GM21447 (cell line): Measurements from ENCODE around the gene AGRN.
"Not testable (repeated sequence)": the region's sequence is repeated elsewhere in the genome, so short reads cannot be mapped to it uniquely, and the experiment has no call there.

ENCODE experiments used
- ATAC-seq: cut with Tn5 transposase; IDR thresholded peaks from one replicate; pipeline ENCODE4 v1.9.1; 2021; ENCODE audit not compliant: unreplicated experiment

The AGRN gene

GRCh38 chr1:1019122-1019999 lies 559 bp upstream of the AGRN start:
- peak; percentile 51 for ATAC-seq

DNA sequence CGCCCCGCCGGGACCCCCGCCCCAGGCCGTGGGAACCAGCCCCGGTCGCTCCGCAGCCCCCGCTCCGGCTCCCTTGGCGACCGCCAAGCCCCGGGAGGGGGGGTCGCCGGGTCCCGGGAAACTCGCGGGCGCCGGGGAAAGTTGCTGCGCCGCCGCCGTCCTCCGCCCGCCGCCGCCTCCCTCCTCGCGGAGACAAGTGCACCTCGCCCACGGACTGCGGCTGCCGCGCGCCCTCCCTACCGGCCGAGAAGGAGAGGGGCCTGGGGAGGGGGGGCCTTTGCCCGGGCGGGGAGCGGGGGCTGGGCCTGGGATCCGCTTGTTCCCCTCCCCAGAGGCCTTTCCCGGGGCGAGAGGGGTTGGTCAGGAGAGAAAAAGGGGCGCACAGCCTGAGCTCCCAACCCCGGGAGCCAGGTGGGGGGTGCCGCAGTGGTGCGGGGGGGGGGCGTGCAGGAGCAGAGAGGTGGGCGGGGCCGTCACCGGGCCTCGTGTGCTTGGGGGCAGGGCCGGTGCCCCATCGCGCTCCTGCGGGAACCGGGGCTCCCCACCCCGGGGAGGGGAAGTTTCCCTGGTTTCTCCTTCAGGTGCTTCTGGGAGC lies 592 bp downstream of the AGRN start:
- peak; percentile 16 for ATAC-seq

DNA sequence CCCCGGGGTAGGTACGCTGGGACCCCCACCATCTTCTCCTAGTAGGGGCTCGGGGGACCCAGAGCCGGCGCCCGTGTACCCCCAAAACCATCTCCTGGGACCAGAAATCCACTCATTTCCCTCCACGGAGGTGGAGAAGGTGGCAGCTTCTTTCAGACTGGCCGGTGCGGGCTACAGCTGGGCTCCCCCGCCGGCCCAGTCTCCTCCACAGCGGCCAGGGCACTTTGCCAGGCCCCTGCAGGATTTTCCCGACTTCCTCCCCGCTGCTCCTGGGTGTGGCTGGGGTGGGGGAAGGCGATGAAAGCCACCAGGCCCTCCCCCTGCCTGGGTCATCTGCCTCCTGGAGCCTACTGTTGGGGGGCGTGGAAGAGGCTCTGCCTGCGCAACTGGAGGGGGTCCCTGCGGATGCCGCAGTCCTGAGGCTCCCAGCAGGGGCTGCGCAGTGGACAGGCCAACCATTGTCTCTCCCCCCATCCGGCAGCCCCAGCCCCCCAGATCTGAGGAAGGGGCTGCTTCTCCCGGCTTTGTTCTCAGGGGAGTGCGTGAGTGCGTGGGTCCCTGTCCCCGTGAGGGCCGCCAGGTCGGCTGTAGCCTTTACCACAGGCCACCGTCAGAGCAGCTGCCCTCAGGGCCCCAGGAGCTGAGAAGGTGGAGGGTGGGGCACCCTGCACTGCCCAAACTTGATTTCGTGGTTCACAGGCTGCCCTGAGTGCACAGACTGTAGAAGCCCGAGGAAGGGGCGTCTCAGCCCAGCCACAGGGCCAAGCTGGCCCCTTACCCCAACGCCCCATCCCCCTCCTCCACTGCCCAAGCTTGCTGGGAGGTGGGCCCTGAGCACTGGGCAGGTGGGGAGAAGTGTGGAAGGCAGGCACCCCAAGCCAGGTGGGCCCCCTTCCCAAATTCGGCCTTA lies 1.3 kb downstream of the AGRN start:
- no peak for ATAC-seq

GRCh38 chr1:1021920-1022259 lies 2.0 kb downstream of the AGRN start:
- ATAC-seq: no peak

GRCh38 chr1:1022302-1023009 lies 2.5 kb downstream of the AGRN start:
- ATAC-seq: no peak

GRCh38 chr1:1023700-1024099 lies 3.8 kb downstream of the AGRN start:
- no peak for ATAC-seq

DNA sequence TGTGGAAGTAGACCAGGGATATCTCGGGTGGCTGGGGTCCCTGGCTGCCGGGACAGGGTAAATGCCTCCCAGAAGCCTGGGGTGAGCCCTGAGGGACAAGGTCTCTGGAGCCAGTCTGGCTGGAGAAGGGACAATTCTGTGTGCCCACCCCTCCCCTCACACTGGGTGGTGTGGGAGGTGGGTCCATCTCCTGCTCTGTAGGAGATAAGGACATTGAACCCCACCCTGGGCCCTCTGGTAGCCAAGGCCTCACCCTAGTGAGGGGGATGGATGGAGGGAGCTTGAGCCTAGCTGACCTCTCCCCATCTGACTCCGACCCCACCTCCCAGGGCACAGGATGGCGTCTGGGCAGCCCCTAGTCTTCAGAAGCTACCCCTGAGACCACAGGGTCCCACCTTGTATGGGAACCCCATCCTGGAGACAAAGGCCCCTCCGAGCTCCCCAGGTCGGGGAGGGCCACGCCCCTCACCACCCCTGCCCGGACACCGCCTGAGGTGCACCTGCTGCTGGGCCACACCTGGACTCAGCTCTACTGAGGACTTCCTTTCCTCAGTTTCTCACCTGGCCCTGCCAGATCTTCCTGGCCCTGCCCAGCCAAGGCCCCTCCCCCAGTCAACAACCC lies 4.3 kb downstream of the AGRN start:
- ATAC-seq: no peak

DNA sequence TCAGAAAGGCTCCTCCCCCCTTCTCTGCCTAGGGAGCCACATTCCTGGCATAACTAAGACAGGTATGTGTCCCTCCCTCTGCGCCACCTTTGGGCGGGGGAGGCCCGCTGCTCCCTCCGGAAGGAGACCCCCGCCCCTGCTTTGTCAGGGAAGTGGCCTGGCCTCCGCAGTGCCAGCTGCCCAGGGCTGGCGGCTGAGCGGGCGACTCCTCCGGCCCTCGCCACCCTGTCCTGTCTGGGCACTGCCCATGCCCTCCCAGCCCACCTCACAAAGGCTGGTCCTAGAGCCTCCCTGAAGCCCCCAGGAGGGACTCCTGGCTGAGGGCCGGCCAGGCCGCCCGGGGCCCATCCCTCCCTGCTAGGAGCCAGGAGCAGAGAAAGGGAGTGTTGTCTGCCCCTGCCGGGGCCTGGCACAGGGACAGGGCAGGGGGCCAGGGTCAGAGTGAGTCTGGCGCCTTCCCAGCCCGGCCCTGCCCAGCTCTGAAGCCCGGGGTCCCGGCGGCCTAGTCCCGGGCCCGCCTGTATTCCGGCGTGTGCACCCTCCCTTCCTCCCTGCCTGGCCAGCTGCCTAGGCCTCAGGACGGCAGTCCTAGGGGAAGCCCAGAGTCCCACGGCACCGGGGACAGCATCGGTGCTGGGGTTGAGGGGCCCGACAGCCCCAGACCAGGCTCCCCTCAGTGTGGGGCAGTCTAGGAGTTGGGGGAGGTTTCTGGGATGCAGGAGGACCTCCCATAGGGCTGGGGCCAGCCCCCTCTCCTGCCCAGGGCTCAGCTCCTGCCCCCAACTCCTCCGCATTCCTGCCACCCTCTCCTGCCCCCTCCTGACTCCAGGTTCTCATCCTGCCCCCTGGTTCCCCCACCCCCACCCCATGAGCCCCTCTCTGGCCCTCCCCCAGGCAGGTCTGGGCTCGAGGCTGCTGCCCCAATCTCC lies 5.1 kb downstream of the AGRN start:
- ATAC-seq: no peak

DNA sequence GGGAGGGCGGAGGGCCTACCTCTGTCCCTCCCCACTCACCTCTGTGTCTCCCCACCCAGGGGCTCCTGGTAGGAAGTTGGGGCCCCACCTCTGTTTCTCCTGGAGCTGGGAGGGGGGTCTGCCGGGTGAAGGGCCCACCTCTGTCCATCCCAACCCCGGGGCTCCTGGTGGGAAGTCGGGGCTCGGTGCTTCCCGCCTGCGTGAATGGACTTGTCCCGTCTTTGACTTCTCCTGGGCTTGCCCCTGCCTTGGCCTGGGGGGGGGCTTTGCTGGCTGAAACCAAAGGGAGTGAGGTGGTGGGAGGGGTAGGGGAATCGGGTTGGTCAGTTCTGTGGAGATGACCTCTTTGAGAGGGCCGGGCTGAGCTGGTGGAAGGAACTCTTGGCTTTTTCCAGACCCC lies 5.8 kb downstream of the AGRN start:
- ATAC-seq: no peak

- no peak for ATAC-seq
Observed at GRCh38 chr1:1026599-1027413, 6.9 kb downstream of the AGRN start.

DNA sequence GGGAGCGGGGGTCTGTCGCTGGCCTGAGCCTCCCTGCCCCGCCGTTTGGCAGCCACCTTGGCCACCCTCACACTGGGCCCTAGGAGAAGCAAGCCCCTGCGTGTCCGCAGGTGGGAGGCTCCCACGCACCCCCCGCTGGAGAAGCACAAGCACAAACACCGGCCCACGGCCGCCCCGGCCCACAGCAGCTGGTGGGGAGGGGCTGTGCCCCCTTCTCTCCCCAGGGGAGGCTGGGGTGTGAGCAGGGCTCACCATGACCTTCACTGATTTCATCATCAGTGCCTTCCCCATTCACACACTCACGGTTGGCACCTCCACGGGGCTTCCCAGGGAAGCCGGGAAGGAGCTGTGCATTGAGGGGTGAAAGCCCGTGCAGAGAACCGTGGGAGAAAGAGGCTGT lies 7.9 kb downstream of the AGRN start:
- no peak for ATAC-seq

GRCh38 chr1:1030867-1031658 lies 11.1 kb downstream of the AGRN start:
- ATAC-seq: not testable (repeated sequence)

DNA sequence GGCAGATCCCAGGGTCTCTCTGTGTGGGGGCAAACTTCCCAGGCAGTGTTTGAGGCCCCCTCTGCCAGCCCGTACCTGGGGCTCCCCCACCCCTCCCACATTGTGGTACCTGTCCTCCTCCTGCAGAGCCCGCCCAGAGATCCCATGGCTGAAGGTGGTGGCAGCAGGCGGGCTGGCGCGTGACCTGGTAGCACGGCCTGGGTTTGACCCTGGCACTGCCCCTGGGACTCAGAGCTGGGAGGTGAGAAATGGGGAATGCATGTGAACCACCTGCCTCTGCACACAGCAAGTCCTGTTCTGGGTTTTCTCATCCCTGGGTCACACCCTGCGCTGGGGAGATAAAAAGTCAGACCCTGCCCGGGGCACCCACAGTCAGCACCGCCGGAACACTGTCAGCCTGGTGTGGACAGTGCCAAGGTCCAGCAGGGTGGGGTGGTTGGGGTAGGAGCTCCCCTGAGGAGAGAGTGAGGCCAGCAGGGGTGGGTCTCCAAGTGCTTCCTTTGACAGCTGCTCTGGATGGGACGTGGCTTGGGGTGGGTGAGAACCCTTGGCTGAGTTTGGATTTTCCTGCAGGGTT lies 11.8 kb downstream of the AGRN start:
- ATAC-seq: no peak

GRCh38 chr1:1032424-1032823 lies 12.5 kb downstream of the AGRN start:
- no peak for ATAC-seq

DNA sequence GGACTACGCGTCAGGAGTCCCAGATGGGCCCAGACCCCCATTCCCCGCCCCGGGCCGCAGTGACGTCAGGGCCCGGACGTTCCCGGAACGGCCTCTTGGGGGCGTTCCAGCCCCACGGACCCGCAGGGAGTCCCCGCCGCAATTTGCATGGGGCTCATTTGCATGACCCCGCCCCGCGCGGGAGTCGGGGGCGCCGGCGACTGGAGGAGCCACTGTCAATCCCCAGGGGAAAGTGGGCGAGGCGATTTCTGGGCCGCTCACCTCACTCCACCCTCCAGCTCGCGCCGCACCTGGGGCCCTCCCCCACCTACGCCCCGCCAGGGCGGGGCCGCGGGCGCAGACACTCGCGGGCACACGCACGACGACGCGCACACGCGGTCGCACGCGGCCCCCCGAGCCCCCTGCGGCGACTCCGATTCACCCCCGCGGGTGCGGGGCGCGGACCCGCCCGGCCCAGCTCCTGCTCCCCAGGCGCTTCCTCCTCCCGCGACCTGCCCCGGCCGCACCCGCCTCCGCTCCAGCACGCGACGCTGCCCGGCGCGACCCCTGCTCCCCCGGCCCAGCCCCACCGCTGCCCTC lies 13.2 kb downstream of the AGRN start:
- ATAC-seq: peak; percentile 80

DNA sequence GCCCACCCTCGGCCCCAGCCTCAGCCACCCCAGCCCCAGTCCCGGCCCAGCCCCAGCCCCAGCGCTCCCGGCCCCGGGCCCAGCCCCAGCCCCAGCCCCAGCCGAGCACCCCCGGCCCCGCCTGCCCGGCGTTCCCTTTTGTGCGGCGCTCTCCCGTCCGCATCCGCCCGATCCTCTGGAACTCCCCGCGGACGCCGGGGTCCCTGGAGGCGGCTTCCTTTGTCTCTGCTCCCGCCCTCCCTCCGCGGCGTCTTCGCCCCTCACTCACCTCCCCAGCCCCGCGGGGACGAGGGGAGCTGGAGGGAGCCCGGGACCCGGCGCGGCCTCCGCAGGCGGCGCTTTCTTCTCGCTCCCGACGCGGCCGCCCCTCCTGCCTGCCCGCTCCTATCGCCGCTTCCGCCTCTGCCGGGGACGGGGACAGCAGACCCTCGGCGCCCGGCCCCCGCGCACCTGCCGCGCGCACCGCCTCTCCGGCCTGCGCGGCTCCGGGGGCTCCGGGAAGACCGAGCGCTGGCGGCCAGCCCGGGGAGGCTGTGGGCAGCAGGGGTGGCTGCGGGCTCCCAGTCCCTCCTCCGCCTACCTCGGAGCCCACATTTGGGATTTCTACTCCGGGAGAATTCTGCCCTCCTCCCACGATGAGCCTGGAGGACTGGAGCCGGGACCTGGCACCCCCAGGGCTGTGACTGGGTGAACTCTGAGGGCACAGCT lies 14.0 kb downstream of the AGRN start:
- no peak for ATAC-seq

- no peak for ATAC-seq
Observed at GRCh38 chr1:1034439-1034781, 14.5 kb downstream of the AGRN start.
